HCT116 (cell line): ENCODE measurements around the gene FAM193A. TPM values are rescaled to one million over a fixed set of nuclear protein-coding genes. Genes with fewer than 3 reads are reported as not detected.
"Not testable (repeated sequence)": the region's sequence is repeated elsewhere in the genome, so short reads cannot be mapped to it uniquely, and the experiment has no call there.

Source experiments
- ATAC-seq: fragments of 200-7000 bp; cut with Tn5 transposase; 2 replicates; pipeline ENCODE4 v1.9.1; 2020; ENCODE audit warnings: mild to moderate bottlenecking, moderate library complexity
- BruUV-seq: library from RNA; stranded (reverse); fragments of 400-500 nt; replicated peaks from 2 replicates; lab custom pipeline; 2021; lab: Mats Ljungman, UMichigan
- CTCF ChIA-PET: fragments of 300-600 bp; sonication (Branson Sonifier 250); formaldehyde crosslinking; loops from one replicate; lab custom pipeline; 2021; ENCODE audit warnings: antibody characterized with exemption; lab: Charles Lee
- POLR2A ChIA-PET: fragments of 300-600, 350-600 bp; sonication (Branson Sonifier 250); formaldehyde crosslinking; loops from one replicate; lab custom pipeline; 2021; ENCODE audit warnings: antibody characterized with exemption; lab: Charles Lee
- RAD21 ChIA-PET, 2 experiments: fragments of 300-600 bp; sonication (Branson Sonifier 250); formaldehyde crosslinking; loops; one replicate each; lab custom pipeline; 2023; ENCODE audit warnings: low total read pairs in 2 of 2; ENCODE audit not compliant: uncharacterized antibody in 2 of 2, unreplicated experiment in 2 of 2, low non-redundant PET in 1 of 2; lab: Charles Lee
- DNase-seq: peaks from one replicate; pipeline ENCODE4 v3.0.0-alpha.2; 2010; ENCODE audit warnings: low read depth, low spot score
- H2AFZ ChIP-seq: fragments of 200-600 bp; shearing (Covaris generic), sonication (generic); 2 replicates; pipeline ENCODE4 v1.6.1; 2017; ENCODE audit warnings: low read depth, mixed run types, mixed read lengths, antibody characterized with exemption, low read length; ENCODE audit not compliant: poor library complexity, severe bottlenecking
- H3K27ac ChIP-seq: 2 replicates; pipeline ENCODE4 v1.5.1; 2012; ENCODE audit warnings: low read depth, low read length
- H3K27me3 ChIP-seq: fragments of 200-600 bp; sonication (generic); 2 replicates; pipeline ENCODE4 v1.6.1; 2016; ENCODE audit warnings: mixed run types, low read length, mixed read lengths; ENCODE audit not compliant: insufficient read depth
- H3K36me3 ChIP-seq, 2 experiments: fragments of 200-500 bp in 1 of 2; fragments of 200-600 bp in 1 of 2; sonication (Bioruptor generic) in 1 of 2; sonication (generic) in 1 of 2; 2 replicates each; pipeline versions ENCODE4 v1.5.1 to v1.6.1; 2014 to 2016; ENCODE audit warnings: low read length in 2 of 2, inconsistent platforms in 1 of 2, mixed read lengths in 1 of 2, mixed run types in 1 of 2; ENCODE audit not compliant: insufficient read depth in 2 of 2, control insufficient read depth in 1 of 2
- H3K4me1 ChIP-seq, 2 experiments: fragments of 200-600 bp in 1 of 2; sonication (generic) in 1 of 2; 2 replicates each; pipeline versions ENCODE4 v1.5.1 to v1.6.1; 2012 to 2017; ENCODE audit warnings: low read length in 2 of 2, inconsistent platforms in 1 of 2, mild to moderate bottlenecking in 1 of 2, mixed read lengths in 1 of 2, mixed run types in 1 of 2, moderate library complexity in 1 of 2; ENCODE audit not compliant: insufficient read depth in 2 of 2, control insufficient read depth in 1 of 2
- H3K4me2 ChIP-seq: fragments of 200-600 bp; sonication (generic); 2 replicates; pipeline ENCODE4 v1.6.1; 2017; ENCODE audit warnings: mixed run types, low read length, mixed read lengths
- H3K4me3 ChIP-seq, 2 experiments: fragments of 200-600 bp in 1 of 2; sonication (generic) in 1 of 2; replicated peaks in 1 of 2; 2 replicates each; pipeline ENCODE4 v1.5.1; 2011 to 2016; ENCODE audit warnings: low read length in 2 of 2, control low read depth in 1 of 2, low read depth in 1 of 2, mild to moderate bottlenecking in 1 of 2, mixed read lengths in 1 of 2, mixed run types in 1 of 2
- H3K79me2 ChIP-seq: fragments of 200-600 bp; sonication (generic); 2 replicates; pipeline ENCODE4 v1.6.1; 2017; ENCODE audit warnings: mild to moderate bottlenecking, mixed run types, low read length, moderate library complexity, mixed read lengths; ENCODE audit not compliant: insufficient read depth
- H3K9ac ChIP-seq: fragments of 200-600 bp; sonication (generic); 2 replicates; pipeline ENCODE4 v1.6.1; 2016; ENCODE audit warnings: low read length, mixed read lengths
- H3K9me2 ChIP-seq: fragments of 200-600 bp; sonication (generic), shearing (Covaris generic); 2 replicates; pipeline ENCODE4 v1.6.1; 2017; ENCODE audit warnings: mixed run types, mild to moderate bottlenecking, moderate library complexity; ENCODE audit not compliant: insufficient read depth
- H3K9me3 ChIP-seq, 2 experiments: fragments of 200-500 bp in 1 of 2; fragments of 200-600 bp in 1 of 2; sonication (Bioruptor generic) in 1 of 2; sonication (generic) in 1 of 2; 2 replicates each; pipeline ENCODE4 v1.6.1; 2014 to 2017; ENCODE audit warnings: low read length in 2 of 2, mixed read lengths in 2 of 2, inconsistent platforms in 1 of 2, low read depth in 1 of 2, mild to moderate bottlenecking in 1 of 2, mixed run types in 1 of 2, moderate library complexity in 1 of 2; ENCODE audit not compliant: control insufficient read depth in 1 of 2, insufficient read depth in 1 of 2
- H4K20me1 ChIP-seq: fragments of 200-600 bp; sonication (generic), shearing (Covaris generic); 2 replicates; pipeline ENCODE4 v1.6.1; 2017; ENCODE audit warnings: mixed run types, mild to moderate bottlenecking, moderate library complexity; ENCODE audit not compliant: insufficient read depth
- CBX3 ChIP-seq: IDR thresholded peaks from 2 replicates; pipeline ENCODE4 v1.6.1; 2012; ENCODE audit warnings: low read depth
- CEBPB ChIP-seq: IDR thresholded peaks from 2 replicates; pipeline ENCODE4 v1.6.1; 2012; ENCODE audit warnings: low read depth
- CTCF ChIP-seq, 3 experiments: fragments of 200-600 bp in 1 of 3; sonication (generic) in 1 of 3; IDR thresholded peaks in 2 of 3; conservative IDR thresholded peaks in 1 of 3; 2 replicates each; pipeline ENCODE4 v1.5.1; 2012 to 2017; ENCODE audit warnings: low read depth in 2 of 3, low read length in 2 of 3, antibody characterized with exemption in 1 of 3, borderline replicate concordance in 1 of 3, control low read depth in 1 of 3, mild to moderate bottlenecking in 1 of 3, mixed read lengths in 1 of 3, mixed run types in 1 of 3, moderate library complexity in 1 of 3; ENCODE audit not compliant: insufficient read depth in 1 of 3
- EGR1 ChIP-seq: IDR thresholded peaks from 2 replicates; pipeline ENCODE4 v1.6.1; 2012; ENCODE audit warnings: low read depth
- EZH2 ChIP-seq: fragments of 200-600 bp; sonication (generic); IDR thresholded peaks from 2 replicates; pipeline ENCODE4 v1.6.1; 2017; ENCODE audit warnings: antibody characterized with exemption, mixed run types
- EZH2phosphoT487 ChIP-seq: fragments of 200-600 bp; IDR thresholded peaks from 2 replicates; pipeline ENCODE4 v1.6.1; 2018; ENCODE audit warnings: antibody characterized with exemption, borderline replicate concordance
- FOSL1 ChIP-seq: IDR thresholded peaks from 2 replicates; pipeline ENCODE4 v1.6.1; 2012; ENCODE audit warnings: low read depth
- POLR2A ChIP-seq: IDR thresholded peaks from 2 replicates; pipeline ENCODE4 v1.7.0; 2011; ENCODE audit warnings: borderline replicate concordance; ENCODE audit not compliant: insufficient read depth, insufficient read length; ENCODE audit errors: extremely low read depth
- SIN3A ChIP-seq: IDR thresholded peaks from 2 replicates; pipeline ENCODE4 v1.6.1; 2012; ENCODE audit warnings: low read depth
- SP1 ChIP-seq: IDR thresholded peaks from 2 replicates; pipeline ENCODE4 v1.6.1; 2012; ENCODE audit warnings: low read depth
- SRF ChIP-seq: IDR thresholded peaks from 2 replicates; pipeline ENCODE4 v1.6.1; 2012; ENCODE audit warnings: low read depth
- TCF7L2 ChIP-seq: IDR thresholded peaks from 2 replicates; pipeline ENCODE4 v1.7.0; 2011; ENCODE audit warnings: borderline replicate concordance, inconsistent platforms; ENCODE audit not compliant: insufficient read depth, insufficient read length; ENCODE audit errors: extremely low read depth
- YY1 ChIP-seq: IDR thresholded peaks from 2 replicates; pipeline ENCODE4 v1.6.1; 2011; ENCODE audit warnings: low read length, low read depth, moderate library complexity, mild to moderate bottlenecking; ENCODE audit not compliant: insufficient replicate concordance; ENCODE audit errors: extremely low read depth
- ZBTB33 ChIP-seq: IDR thresholded peaks from 2 replicates; pipeline ENCODE4 v1.6.1; 2011; ENCODE audit warnings: mild to moderate bottlenecking, low read length, moderate library complexity; ENCODE audit not compliant: insufficient replicate concordance; ENCODE audit errors: extremely low read depth
- ZFX ChIP-seq: fragments of 450-650 bp; IDR thresholded peaks from 2 replicates; pipeline ENCODE4 v1.6.1; 2017
- ZNF274 ChIP-seq: fragments of 200-500 bp; sonication (Bioruptor generic); IDR thresholded peaks from 2 replicates; pipeline ENCODE4 v1.6.1; 2014; ENCODE audit warnings: mild to moderate bottlenecking, low read depth, low read length, inconsistent platforms
- intact Hi-C: fragments of 100-400 bp; cut with micrococcal nuclease; formaldehyde crosslinking; loops from 2 replicates; pipeline ENCODE4 v1.10.0; 2022
- total RNA-seq: library from RNA; stranded (reverse); gene quantifications from one replicate; pipeline ENCODE4 v1.2.1, GENCODE V29; 2021; ENCODE audit not compliant: unreplicated experiment

The FAM193A gene
- total RNA-seq, 1 experiment from 2014 or later = 15.7 TPM

GRCh38 chr4:2725380-2725779, 188.9 kb downstream of the FAM193A start:
- ATAC-seq = no peak
- Histone ChIP-seq H3K4me1 (no peaks in the 10 kb centered on the region), H2AFZ (no peak overlapping the region), H3K9me2 (no peaks in the 10 kb centered on the region), H3K4me3 (no peak overlapping the region), H3K9me3 (no peaks in the 10 kb centered on the region), H3K27me3 (no peaks in the 10 kb centered on the region), H3K9ac (no peak overlapping the region), H3K36me3 (peaks cover 4 to 5% of the 10 kb centered on the region in 2 experiments), H3K27ac (no peak overlapping the region), H3K79me2 (no peaks in the 10 kb centered on the region), H4K20me1 (no peaks in the 10 kb centered on the region), H3K4me2 (no peak overlapping the region)
- POLR2A ChIA-PET = no interaction called here
- CTCF ChIA-PET = no interaction called here
- intact Hi-C loops = no loop called here
- no peak for DNase-seq
- RAD21 ChIA-PET = interaction anchor here in 1 of 2 experiments (0.6 kb wide), 1 partner anchor 192 kb away, joined by 6 read pairs; no protein-coding TSS in a partner anchor
- no TSS peak for BruUV-seq
- TF ChIP-seq ZFX = no peak
- no peak for TF ChIP-seq ZNF274
- no peak for TF ChIP-seq ZBTB33
- no peak for TF ChIP-seq POLR2A
- no peak for TF ChIP-seq EGR1
- no peak for TF ChIP-seq FOSL1
- no peak for TF ChIP-seq YY1
- no peak for TF ChIP-seq SRF
- no peak for TF ChIP-seq TCF7L2
- no peak for TF ChIP-seq SP1
- no peak for TF ChIP-seq EZH2phosphoT487
- no peak for TF ChIP-seq SIN3A
- no peak for TF ChIP-seq CBX3
- no peak for TF ChIP-seq CTCF (IDR thresholded peaks at IDR 0.05 in 2 of 3, conservative IDR thresholded peaks at IDR 0.05 in 1 of 3; ENCODE audit: borderline replicate concordance in 1 of 3, insufficient read depth in 1 of 3, low read depth in 2 of 3, low read length in 2 of 3)
- TF ChIP-seq EZH2 = no peak
- no peak for TF ChIP-seq CEBPB

- H3K9me2 ChIP-seq, CTCF ChIA-PET, H3K4me2 ChIP-seq, H3K4me1 ChIP-seq, intact Hi-C loops, H3K9ac ChIP-seq, H3K9me3 ChIP-seq, H2AFZ ChIP-seq, H3K27ac ChIP-seq, H4K20me1 ChIP-seq, H3K4me3 ChIP-seq, DNase-seq, ATAC-seq, BruUV-seq, H3K36me3 ChIP-seq, POLR2A ChIA-PET, H3K27me3 ChIP-seq, RAD21 ChIA-PET, H3K79me2 ChIP-seq: not testable (repeated sequence)
Observed at GRCh38 chr4:2726881-2727280, 190.4 kb downstream of the FAM193A start.
